ENCODE results near the gene UBL7. TPM values are rescaled to one million over a fixed set of nuclear protein-coding genes. Genes with fewer than 3 reads are reported as not detected.
A peak's percentile ranks its signal among the peaks of the same experiment; 100 is the strongest.

UBL7 gene, protein sequence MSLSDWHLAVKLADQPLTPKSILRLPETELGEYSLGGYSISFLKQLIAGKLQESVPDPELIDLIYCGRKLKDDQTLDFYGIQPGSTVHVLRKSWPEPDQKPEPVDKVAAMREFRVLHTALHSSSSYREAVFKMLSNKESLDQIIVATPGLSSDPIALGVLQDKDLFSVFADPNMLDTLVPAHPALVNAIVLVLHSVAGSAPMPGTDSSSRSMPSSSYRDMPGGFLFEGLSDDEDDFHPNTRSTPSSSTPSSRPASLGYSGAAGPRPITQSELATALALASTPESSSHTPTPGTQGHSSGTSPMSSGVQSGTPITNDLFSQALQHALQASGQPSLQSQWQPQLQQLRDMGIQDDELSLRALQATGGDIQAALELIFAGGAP
- total RNA-seq, result 10 to 100 TPM; 25.7 to 47.2 TPM

- TF ChIP-seq, protein P1, sequence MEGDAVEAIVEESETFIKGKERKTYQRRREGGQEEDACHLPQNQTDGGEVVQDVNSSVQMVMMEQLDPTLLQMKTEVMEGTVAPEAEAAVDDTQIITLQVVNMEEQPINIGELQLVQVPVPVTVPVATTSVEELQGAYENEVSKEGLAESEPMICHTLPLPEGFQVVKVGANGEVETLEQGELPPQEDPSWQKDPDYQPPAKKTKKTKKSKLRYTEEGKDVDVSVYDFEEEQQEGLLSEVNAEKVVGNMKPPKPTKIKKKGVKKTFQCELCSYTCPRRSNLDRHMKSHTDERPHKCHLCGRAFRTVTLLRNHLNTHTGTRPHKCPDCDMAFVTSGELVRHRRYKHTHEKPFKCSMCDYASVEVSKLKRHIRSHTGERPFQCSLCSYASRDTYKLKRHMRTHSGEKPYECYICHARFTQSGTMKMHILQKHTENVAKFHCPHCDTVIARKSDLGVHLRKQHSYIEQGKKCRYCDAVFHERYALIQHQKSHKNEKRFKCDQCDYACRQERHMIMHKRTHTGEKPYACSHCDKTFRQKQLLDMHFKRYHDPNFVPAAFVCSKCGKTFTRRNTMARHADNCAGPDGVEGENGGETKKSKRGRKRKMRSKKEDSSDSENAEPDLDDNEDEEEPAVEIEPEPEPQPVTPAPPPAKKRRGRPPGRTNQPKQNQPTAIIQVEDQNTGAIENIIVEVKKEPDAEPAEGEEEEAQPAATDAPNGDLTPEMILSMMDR (IDR thresholded peaks at IDR 0.05), result peak in 3 of 7 experiments; percentile 15 to 29 (median 17)
- TF ChIP-seq POLR2A (IDR thresholded peaks at IDR 0.05), result peak; percentile 73 to 94 (median 93)
- Histone ChIP-seq H3K27me3 (no peaks in the 10 kb centered on the region), H3K9me3 (no peaks in the 10 kb centered on the region), H3K27ac (peak within 1 kb of the TSS; percentile 40 to 72 (median 61)), H3K4me1 (peaks cover 21% of the 10 kb centered on the region), H3K4me3 (peak within 1 kb of the TSS; percentile 52 to 84), H3K36me3 (replicated peaks in 1 of 2; ENCODE audit: insufficient read depth in 1 of 2, low read depth in 2 of 2) (peaks cover 0 to 2% of the 10 kb centered on the region in 2 donors)
- 0% methylated on average over 28 to 54 of the region's 54 CpGs for WGBS, 2 donors
- intact Hi-C loops (cut with DNase I), result loop anchor here (10.0 kb wide), 1 partner anchor 74 kb away; no protein-coding TSS in a partner anchor
- peak; percentile 96 to 98 (median 97) for DNase-seq
- peak; percentile 99 for ATAC-seq
Observed at GRCh38 chr15:74460871-74461846, at the start of gene UBL7. Gene UBL7 (minus strand): TSS chr15:74461160. CDS start chr15:74458867, 2,293 bp downstream.

GRCh38 chr15:74506515-74506840 is 45.5 kb upstream of the UBL7 start:
- no peaks in the 10 kb centered on the region for H3K36me3 ChIP-seq (replicated peaks in 1 of 2; ENCODE audit: insufficient read depth in 1 of 2, low read depth in 2 of 2)
- no peak for DNase-seq
- ATAC-seq, result no peak
- H3K27me3 ChIP-seq, result no peaks in the 10 kb centered on the region
- H3K4me1 ChIP-seq, result no peaks in the 10 kb centered on the region
- no peak overlapping the region for H3K4me3 ChIP-seq
- H3K9me3 ChIP-seq, result no peaks in the 10 kb centered on the region
- intact Hi-C loops (cut with DNase I), result no loop called here
- WGBS, 2 donors, result 88% methylated on average over 4 of the region's 4 CpGs
- H3K27ac ChIP-seq, result no peak overlapping the region
- TF ChIP-seq, protein P1 (IDR thresholded peaks at IDR 0.05), result no peak
- no peak for TF ChIP-seq POLR2A (IDR thresholded peaks at IDR 0.05)

DNA sequence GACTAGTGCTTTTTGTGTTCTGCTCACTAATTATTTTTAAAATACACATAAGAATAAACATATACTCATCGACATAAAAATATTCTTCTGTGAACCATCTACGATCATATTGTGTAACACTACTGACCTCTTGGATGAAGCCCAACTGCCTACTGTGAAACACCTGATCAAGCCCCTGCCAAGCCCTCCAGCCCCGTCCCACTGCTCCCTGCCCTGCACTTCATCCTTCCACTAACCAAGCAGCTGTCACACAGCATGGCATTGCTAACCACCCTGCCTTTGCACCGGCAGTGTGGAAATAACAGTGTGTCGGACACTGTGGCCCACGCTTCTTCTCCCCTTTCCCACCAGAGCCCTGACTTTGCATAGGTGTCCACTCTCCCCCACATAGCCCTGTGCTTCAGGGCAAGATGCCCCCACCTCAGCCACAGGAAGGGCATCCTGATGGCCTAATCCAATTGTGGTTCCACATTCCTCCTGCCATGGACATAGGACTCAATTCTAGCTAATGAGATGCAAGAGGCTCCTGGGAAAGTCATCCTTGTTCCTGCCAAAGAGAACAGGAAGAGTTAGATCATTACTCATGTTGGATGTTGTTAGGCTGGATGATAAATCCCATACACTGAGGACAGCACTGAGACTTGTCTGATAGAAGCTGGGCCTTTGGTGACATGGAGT is 45.0 kb upstream of the UBL7 start:
- WGBS, 2 donors, result 87% methylated on average over 6 of the region's 6 CpGs
- H3K27me3 ChIP-seq, result no peaks in the 10 kb centered on the region
- intact Hi-C loops (cut with DNase I), result no loop called here
- H3K27ac ChIP-seq, result no peak overlapping the region
- TF ChIP-seq, protein P1 (IDR thresholded peaks at IDR 0.05), result no peak
- TF ChIP-seq POLR2A (IDR thresholded peaks at IDR 0.05), result no peak
- no peak for ATAC-seq
- no peak for DNase-seq
- no peaks in the 10 kb centered on the region for H3K4me1 ChIP-seq
- no peak overlapping the region for H3K4me3 ChIP-seq
- no peaks in the 10 kb centered on the region for H3K36me3 ChIP-seq (replicated peaks in 1 of 2; ENCODE audit: insufficient read depth in 1 of 2, low read depth in 2 of 2)
- no peaks in the 10 kb centered on the region for H3K9me3 ChIP-seq

- DNase-seq (no peak), ATAC-seq (no peak)
- Histone ChIP-seq H3K4me1 (no peaks in the 10 kb centered on the region), H3K4me3 (no peak overlapping the region), H3K9me3 (no peaks in the 10 kb centered on the region), H3K27ac (no peak overlapping the region), H3K36me3 (replicated peaks in 1 of 2; ENCODE audit: insufficient read depth in 1 of 2, low read depth in 2 of 2) (no peaks in the 10 kb centered on the region), H3K27me3 (no peaks in the 10 kb centered on the region)
- TF ChIP-seq, protein P1 (IDR thresholded peaks at IDR 0.05), result no peak
- no peak for TF ChIP-seq POLR2A (IDR thresholded peaks at IDR 0.05)
- 91 to 94% methylated on average over 2 to 4 of the region's 4 CpGs for WGBS, 2 donors
- intact Hi-C loops (cut with DNase I), result no loop called here
Observed at GRCh38 chr15:74504836-74505235, 43.9 kb upstream of the UBL7 start.
